Tibial nerve (tissue), 3 donors: ENCODE measurements around the gene GRIFIN.

Source experiments
- CTCF ChIP-seq, 5 experiments: fragments of 200-600 bp in 3 of 5; fragments of 450-650 bp in 2 of 5; sonication (generic) in 3 of 5; IDR thresholded peaks; one replicate each; pipeline ENCODE4 v1.5.1; 2016 to 2019; ENCODE audit warnings: antibody characterized with exemption in 5 of 5, mild to moderate bottlenecking in 3 of 5, moderate library complexity in 2 of 5
- POLR2A ChIP-seq, 2 donors: fragments of 450-650 bp; IDR thresholded peaks; one replicate each; pipeline ENCODE4 v1.6.1; 2017; ENCODE audit warnings: antibody characterized with exemption in 2 of 2, mild to moderate bottlenecking in 2 of 2, moderate library complexity in 2 of 2

DNA sequence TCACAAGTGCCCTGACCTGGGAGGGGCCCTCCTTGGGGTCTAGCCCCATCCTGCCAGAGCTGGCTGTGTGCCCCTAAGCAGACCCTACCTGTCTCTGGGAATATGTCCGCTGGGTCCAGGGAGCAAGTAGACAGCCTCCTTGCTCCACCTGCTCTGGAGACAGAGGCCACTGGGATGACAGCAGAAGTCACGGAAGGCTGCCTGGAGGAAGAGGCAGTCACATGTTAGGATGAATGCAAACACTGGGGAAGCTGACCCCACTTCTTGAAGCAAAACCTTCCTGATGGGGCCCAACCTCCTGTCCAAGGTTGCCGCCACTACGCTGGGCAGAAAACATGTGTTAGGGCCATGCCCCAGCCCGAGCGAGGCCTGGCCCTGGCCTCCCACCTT, 31.7 kb upstream of the GRIFIN start:
- TF ChIP-seq CTCF (IDR thresholded peaks at IDR 0.05) = no peak
- TF ChIP-seq POLR2A (IDR thresholded peaks at IDR 0.05) = no peak
